Measurements from ENCODE around the gene IL27RA.
A peak's percentile ranks its signal among the peaks of the same experiment; 100 is the strongest.

IL27RA gene

GRCh38 chr19:14030997-14031718, 404 bp upstream of the IL27RA start:
- TF ChIP-seq ZBTB7A (IDR thresholded peaks at IDR 0.05; ENCODE audit: low read depth) (peak; percentile 18; the same call in 1 of the 2 replicates), EP300 (IDR thresholded peaks at IDR 0.05; ENCODE audit: borderline replicate concordance) (no peak), FOXM1 (IDR thresholded peaks at IDR 0.05; ENCODE audit: borderline replicate concordance, low read depth) (no peak)

GRCh38 chr19:14033946-14034345, 2.4 kb downstream of the IL27RA start:
- TF ChIP-seq TAF1 (IDR thresholded peaks at IDR 0.05; ENCODE audit: low read depth): no peak
- no peak for TF ChIP-seq TEAD4 (IDR thresholded peaks at IDR 0.05)
- no peak for TF ChIP-seq USF1 (IDR thresholded peaks at IDR 0.05)
- TF ChIP-seq ZBTB7A (IDR thresholded peaks at IDR 0.05; ENCODE audit: low read depth): no peak
- no peak for TF ChIP-seq REST (IDR thresholded peaks at IDR 0.05; ENCODE audit: low read depth)
- TF ChIP-seq EP300 (IDR thresholded peaks at IDR 0.05; ENCODE audit: borderline replicate concordance): no peak

- no peak for TF ChIP-seq YY1 (IDR thresholded peaks at IDR 0.05; ENCODE audit: low read depth)
- no peak for TF ChIP-seq TAF1 (IDR thresholded peaks at IDR 0.05; ENCODE audit: low read depth)
- no peak for TF ChIP-seq NFIC (IDR thresholded peaks at IDR 0.05)
Measured at GRCh38 chr19:14035706-14036105, 4.1 kb downstream of the IL27RA start.

GRCh38 chr19:14039181-14039580, 7.6 kb downstream of the IL27RA start:
- TF ChIP-seq TCF12 (IDR thresholded peaks at IDR 0.05; ENCODE audit: low read depth) (no peak), CREB1 (IDR thresholded peaks at IDR 0.05; ENCODE audit: low read depth) (no peak), EGR1 (IDR thresholded peaks at IDR 0.05) (no peak)

GRCh38 chr19:14042659-14043608, 11.4 kb downstream of the IL27RA start:
- TF ChIP-seq RAD21 (IDR thresholded peaks at IDR 0.05; ENCODE audit: low read depth): peak; percentile 43

GRCh38 chr19:14048443-14049153, 17.0 kb downstream of the IL27RA start:
- TF ChIP-seq FOXM1 (IDR thresholded peaks at IDR 0.05; ENCODE audit: borderline replicate concordance, low read depth) (no peak), RAD21 (IDR thresholded peaks at IDR 0.05; ENCODE audit: low read depth) (peak; percentile 65)

GRCh38 chr19:14050512-14050911, 18.9 kb downstream of the IL27RA start:
- TF ChIP-seq USF1 (IDR thresholded peaks at IDR 0.05) (no peak), REST (IDR thresholded peaks at IDR 0.05; ENCODE audit: low read depth) (no peak), TCF12 (IDR thresholded peaks at IDR 0.05; ENCODE audit: low read depth) (no peak), CREB1 (IDR thresholded peaks at IDR 0.05; ENCODE audit: low read depth) (no peak), CEBPB (IDR thresholded peaks at IDR 0.05) (no peak), TAF1 (IDR thresholded peaks at IDR 0.05; ENCODE audit: low read depth) (no peak), EP300 (IDR thresholded peaks at IDR 0.05; ENCODE audit: borderline replicate concordance) (no peak), EGR1 (IDR thresholded peaks at IDR 0.05) (no peak), TEAD4 (IDR thresholded peaks at IDR 0.05) (no peak), RAD21 (IDR thresholded peaks at IDR 0.05; ENCODE audit: low read depth) (no peak), YY1 (IDR thresholded peaks at IDR 0.05; ENCODE audit: low read depth) (no peak), ZBTB7A (IDR thresholded peaks at IDR 0.05; ENCODE audit: low read depth) (no peak), NFIC (IDR thresholded peaks at IDR 0.05) (no peak)
